ENCODE results near the gene CD36.

GRCh38 chr7:80619741-80620140 is 18.7 kb upstream of the CD36 start:
- TF ChIP-seq CTCF (IDR thresholded peaks at IDR 0.05; ENCODE audit: low read length) = no peak
- TF ChIP-seq EZH2phosphoT487 (IDR thresholded peaks at IDR 0.05; ENCODE audit: low read length) = no peak
- no peak for TF ChIP-seq EZH2 (optimal IDR thresholded peaks at IDR 0.05; ENCODE audit: low read depth, low read length)

Data from MM.1S (cell line).